ENCODE measurements around the gene C3orf38.

DNA sequence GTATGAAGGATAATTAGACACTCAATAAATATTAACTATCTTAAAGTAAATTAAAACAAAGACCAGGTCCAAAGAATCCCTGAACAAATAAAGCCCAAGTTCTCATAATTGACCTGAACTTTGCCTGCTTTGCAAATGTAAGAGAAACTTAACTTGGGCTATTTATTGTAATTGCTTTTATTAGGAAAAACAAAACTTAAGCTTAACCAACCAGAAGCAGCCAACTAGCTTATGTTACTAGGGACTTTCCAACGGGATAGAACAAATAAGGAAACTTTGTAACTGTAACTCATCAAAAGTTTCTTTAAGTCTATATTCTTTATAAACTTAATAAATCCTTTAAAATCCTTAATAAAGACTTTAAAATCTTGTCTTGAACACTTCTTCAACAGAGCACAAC lies 48.4 kb downstream of the C3orf38 start:
- no peak for TF ChIP-seq CTCF (IDR thresholded peaks at IDR 0.05; ENCODE audit: low read length)
- no peak for TF ChIP-seq EZH2phosphoT487 (IDR thresholded peaks at IDR 0.05; ENCODE audit: low read length)
- TF ChIP-seq EZH2 (optimal IDR thresholded peaks at IDR 0.05; ENCODE audit: low read depth, low read length): no peak

All from MM.1S (cell line).